ENCODE data around the gene PCSK4.

DNA sequence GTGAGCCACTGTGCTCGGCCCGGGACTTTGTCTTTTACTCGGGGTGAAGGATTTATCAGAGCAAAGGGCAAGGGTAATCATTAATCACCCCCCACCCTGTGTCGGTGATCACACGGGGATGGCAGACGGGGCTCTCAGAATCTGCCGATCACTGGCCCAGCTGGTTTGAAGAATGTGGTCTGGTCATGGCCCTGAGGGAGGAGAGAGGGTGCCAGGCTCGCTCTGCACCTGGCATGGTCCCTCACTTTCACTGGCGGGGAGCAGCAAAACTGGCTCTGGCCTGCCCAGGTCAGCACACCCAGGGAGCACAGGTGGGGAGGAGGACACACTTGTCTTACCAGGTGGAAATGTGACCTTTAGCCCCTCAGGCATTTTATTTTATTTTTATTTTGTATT lies 11.0 kb upstream of the PCSK4 start:
- TF ChIP-seq, protein P1, sequence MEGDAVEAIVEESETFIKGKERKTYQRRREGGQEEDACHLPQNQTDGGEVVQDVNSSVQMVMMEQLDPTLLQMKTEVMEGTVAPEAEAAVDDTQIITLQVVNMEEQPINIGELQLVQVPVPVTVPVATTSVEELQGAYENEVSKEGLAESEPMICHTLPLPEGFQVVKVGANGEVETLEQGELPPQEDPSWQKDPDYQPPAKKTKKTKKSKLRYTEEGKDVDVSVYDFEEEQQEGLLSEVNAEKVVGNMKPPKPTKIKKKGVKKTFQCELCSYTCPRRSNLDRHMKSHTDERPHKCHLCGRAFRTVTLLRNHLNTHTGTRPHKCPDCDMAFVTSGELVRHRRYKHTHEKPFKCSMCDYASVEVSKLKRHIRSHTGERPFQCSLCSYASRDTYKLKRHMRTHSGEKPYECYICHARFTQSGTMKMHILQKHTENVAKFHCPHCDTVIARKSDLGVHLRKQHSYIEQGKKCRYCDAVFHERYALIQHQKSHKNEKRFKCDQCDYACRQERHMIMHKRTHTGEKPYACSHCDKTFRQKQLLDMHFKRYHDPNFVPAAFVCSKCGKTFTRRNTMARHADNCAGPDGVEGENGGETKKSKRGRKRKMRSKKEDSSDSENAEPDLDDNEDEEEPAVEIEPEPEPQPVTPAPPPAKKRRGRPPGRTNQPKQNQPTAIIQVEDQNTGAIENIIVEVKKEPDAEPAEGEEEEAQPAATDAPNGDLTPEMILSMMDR (conservative IDR thresholded peaks at IDR 0.05), result no peak
- TF ChIP-seq EZH2 (IDR thresholded peaks at IDR 0.05; ENCODE audit: low read depth), result no peak
